Neuron (in vitro differentiated cells): ENCODE results near the gene HOXD10.

ENCODE experiments used
- H2AFZ ChIP-seq: one replicate; pipeline ENCODE4 v1.6.1; 2013; ENCODE audit warnings: low read depth, mild to moderate bottlenecking, inconsistent platforms, low read length, moderate library complexity
- H3K27me3 ChIP-seq: one replicate; pipeline ENCODE4 v1.6.1; 2013; ENCODE audit warnings: low read length; ENCODE audit not compliant: insufficient read depth
- H3K36me3 ChIP-seq: one replicate; pipeline ENCODE4 v1.6.1; 2013; ENCODE audit warnings: low read length; ENCODE audit not compliant: insufficient read depth
- H3K4me1 ChIP-seq: one replicate; pipeline ENCODE4 v1.6.1; 2013; ENCODE audit warnings: low read length; ENCODE audit not compliant: insufficient read depth
- H3K4me3 ChIP-seq: 2 replicates; pipeline ENCODE4 v1.5.1; 2013; ENCODE audit warnings: mild to moderate bottlenecking, low read length, moderate library complexity
- H3K9me3 ChIP-seq: one replicate; pipeline ENCODE4 v1.6.1; 2013; ENCODE audit warnings: low read length

The HOXD10 gene

DNA sequence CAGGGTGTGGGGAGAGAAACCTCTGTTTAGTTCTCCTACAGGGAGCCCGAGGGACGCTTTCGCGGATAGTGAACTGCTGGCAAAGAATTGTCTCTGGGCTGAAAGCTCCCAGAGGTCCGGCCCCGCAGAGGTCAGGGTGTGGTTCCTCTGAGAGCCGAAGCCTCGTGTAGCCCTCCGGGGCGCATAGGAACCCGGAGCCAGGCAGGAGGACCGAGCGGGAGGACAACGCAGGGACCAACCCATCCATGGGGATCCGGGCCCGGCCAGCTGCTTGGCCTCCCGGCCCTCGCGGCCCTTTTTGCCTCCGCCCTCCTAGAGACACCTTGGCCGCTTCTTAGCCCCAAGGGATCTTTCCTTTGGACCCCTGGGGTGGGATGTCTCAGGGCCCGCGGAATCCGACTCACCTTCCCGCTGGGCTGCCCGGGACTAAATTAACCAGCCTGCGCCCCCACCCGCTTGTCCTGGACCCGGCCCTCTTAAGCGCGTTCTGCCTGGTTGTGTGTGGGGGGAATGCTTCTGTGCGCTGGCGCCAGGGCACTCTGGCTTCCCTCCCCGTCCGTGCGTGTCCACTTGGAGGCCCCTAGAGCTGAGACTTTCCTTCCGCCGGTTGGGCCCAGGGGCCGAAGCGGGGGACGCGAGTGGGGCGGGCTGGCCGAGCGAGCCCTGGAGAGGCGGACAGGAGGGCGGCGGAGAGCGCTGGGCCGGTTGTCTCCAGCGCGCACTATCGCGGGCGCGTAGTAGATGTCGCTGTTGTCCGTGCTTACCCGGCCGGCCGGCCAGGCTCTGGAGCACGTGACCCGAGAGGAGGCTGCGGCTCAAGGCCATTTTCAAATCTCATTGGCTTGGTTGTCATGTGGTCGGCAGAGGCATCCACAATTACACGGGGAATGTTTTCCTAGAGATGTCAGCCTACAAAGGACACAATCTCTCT is at the start of gene HOXD10:
Gene HOXD10 (plus strand): TSS at position 896 of the 931 bp plus-strand sequence. CDS start 56 bp downstream, outside the sequence.
- H3K27me3 ChIP-seq = peaks cover 99% of the 10 kb centered on the region
- no peak within 1 kb of the TSS for H2AFZ ChIP-seq
- no peaks in the 10 kb centered on the region for H3K36me3 ChIP-seq
- H3K4me3 ChIP-seq = no peak within 1 kb of the TSS
- H3K4me1 ChIP-seq = no peaks in the 10 kb centered on the region
- H3K9me3 ChIP-seq = peaks cover 12% of the 10 kb centered on the region

DNA sequence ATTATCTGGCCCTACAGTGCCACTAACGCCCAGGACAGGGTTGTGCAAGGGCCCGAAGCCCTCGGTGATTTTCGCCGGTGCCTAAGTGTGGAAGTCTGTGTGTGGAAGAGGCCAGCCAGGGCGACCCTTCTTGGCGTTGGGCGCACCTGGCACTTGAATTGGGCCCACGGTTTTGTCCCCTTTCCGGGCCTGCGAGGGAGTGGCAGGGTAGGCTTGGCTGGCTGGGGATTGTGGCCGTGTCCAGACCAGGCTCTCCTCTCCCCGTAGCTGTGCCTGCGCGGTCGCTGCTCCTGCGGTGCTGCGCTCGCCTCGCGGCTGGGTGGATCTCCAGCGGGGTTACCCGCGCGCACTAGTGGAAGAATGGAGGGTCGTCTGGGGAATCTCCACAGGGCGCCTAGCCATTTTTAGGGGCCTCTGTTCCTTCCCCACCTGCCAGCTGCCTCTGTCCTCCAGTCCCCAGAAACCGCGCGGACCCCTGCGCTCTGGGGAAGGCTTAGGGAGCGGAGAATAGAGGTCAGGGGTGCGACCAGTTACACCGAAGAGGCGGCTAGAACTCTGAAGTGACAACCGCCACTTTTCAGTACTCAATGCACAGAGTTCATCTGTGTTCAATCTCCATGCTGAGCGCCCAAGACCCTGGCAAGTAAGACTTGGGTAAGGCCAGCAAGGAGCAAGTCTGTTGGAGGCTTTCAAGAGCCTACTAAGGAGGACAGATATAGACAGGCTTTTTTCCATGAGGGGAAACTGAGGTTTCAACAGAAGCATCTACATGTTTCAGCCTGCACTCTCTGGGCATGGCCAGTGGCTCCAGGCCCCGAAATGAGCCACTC is 48.8 kb upstream of the HOXD10 start:
- H2AFZ ChIP-seq = no peak overlapping the region
- peaks cover 16% of the 10 kb centered on the region for H3K27me3 ChIP-seq
- H3K36me3 ChIP-seq = no peaks in the 10 kb centered on the region
- no peak overlapping the region for H3K4me3 ChIP-seq
- H3K9me3 ChIP-seq = no peaks in the 10 kb centered on the region
- H3K4me1 ChIP-seq = no peaks in the 10 kb centered on the region

DNA sequence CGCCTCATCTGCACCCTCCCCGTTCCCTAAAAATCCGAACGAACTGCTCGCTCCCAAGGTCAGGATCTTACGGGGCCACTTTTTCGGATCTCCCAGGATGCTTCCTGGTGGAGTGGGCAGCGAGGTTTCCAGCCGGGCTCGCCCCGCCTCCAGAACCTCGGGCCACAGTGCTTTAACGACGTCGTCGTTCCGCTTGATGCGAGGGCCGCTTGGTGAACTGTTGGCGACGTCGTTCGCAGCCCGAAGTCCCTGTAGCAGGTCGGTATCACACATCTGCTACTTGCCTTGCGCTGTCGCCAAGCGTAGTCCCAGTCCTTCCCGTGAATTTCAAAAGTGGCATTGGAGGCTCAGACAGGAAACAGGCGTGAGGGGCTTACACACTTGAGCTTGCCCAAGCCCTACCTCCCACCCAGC is 48.2 kb upstream of the HOXD10 start:
- Histone ChIP-seq H3K4me3 (no peak overlapping the region), H2AFZ (no peak overlapping the region), H3K9me3 (no peaks in the 10 kb centered on the region), H3K27me3 (peaks cover 22% of the 10 kb centered on the region), H3K4me1 (no peaks in the 10 kb centered on the region), H3K36me3 (no peaks in the 10 kb centered on the region)

DNA sequence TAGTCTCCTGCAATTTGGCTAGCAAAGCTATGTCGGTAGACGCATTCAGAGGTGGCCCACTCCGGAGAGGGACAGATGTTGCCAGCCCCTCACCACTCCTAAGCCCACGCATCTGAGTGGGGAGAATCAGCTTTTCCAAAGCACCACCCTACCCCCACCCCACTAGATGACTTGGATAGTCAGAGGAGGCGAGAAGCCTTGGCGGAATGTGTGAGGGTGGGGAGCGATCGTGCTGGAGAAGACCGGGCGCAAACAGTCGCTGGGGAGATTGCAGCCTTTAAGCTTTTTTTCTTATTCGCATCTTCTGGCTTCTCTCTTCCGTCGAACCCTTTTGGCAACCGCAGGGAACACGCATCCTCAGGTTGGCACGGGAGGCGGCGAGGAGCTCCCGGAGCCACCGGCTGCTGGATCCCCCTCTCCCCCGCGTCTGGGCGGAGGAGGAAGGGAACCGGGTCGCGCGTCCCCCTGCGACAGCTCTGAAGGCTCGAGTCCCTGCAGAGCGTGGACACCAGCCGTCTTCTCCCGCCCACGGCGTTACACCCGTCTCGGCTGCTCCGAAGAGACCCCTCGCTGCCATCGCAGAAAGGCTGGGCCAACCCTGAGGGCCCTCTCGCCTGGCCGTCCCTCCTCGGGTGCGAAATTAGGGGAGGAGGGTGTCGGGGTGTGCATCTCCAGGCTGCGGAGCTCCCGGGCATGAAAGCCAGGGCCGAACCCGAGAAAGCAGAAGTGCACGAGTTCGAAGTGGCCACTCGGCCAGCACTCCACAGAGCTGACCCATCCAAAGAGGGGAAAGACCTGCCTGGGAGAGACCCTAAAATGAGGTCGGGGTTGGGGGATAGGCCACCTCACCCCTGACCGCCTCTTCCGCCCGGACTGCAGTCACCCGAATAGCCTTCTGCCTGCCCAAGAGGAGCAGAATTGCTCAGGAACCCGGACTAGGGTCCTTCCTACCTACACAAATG is 45.0 kb upstream of the HOXD10 start:
- Histone ChIP-seq H3K9me3 (no peaks in the 10 kb centered on the region), H3K4me3 (no peak overlapping the region), H3K27me3 (peaks cover 43% of the 10 kb centered on the region), H2AFZ (no peak overlapping the region), H3K4me1 (no peaks in the 10 kb centered on the region), H3K36me3 (no peaks in the 10 kb centered on the region)

DNA sequence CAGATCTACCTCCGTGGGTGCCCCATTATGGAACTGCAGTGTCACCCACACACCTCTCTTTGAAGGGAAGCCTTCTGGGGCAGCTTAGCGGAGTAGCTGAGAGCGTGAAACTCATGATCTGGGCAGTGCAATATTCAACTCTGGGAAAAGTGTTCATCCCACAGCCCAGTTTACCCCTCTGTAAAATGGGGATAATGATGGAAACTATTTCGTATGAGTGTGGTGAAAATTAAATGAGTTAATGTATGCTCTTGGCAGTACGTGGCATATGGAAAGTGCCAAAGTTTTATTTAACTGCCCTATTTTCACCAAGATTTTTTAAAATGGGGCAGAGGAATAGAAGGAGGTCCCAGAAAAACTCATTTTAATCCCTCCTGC is 44.3 kb upstream of the HOXD10 start:
- Histone ChIP-seq H3K4me1 (no peaks in the 10 kb centered on the region), H3K36me3 (no peaks in the 10 kb centered on the region), H3K9me3 (no peaks in the 10 kb centered on the region), H3K27me3 (peaks cover 50% of the 10 kb centered on the region), H2AFZ (no peak overlapping the region), H3K4me3 (no peak overlapping the region)

DNA sequence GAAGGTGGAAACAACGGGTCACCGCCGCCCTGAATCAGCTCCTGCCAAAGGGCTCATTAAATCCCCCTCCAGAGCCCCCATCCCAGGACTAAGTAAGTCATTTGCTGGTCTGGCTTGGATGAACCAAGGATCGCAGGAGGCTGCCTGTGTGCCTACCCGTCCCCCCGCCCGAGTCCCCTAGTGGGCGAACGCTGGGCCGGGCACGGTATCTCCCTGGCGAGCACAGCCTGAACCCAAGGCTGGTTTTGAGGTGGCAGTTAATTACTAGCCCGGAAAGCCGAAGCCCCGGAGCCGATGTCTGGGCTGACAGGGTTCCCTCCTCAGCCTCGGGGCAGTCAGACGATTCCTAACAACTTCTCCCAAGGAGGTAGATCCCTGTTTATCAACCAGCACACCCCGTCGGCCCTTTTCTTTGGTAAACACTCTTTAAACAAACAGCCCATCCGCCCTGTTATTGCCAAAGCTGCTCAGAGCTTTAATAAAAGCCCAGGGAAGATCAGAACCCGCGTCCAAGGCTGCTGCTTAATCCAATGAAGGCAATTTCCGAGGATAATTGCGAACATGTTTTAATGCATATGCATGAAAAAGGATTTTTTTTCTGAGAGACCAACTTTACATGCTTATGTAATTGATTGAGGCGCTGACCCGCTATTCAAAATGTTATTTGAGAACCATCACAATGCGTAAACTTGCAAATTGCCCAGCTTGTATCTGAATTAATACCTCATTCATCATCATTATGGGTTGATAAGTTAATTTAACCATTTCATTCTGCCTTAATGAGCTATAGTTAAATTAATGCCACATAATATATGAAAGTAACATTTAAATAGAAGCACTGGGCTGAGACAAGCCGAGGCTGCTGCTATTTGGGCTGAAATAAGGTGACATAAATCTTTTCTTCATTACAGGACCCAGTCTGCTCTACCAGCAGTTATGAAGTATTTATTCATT is 43.4 kb upstream of the HOXD10 start:
- H3K36me3 ChIP-seq = no peaks in the 10 kb centered on the region
- no peak overlapping the region for H3K4me3 ChIP-seq
- no peaks in the 10 kb centered on the region for H3K4me1 ChIP-seq
- H3K9me3 ChIP-seq = no peaks in the 10 kb centered on the region
- H2AFZ ChIP-seq = no peak overlapping the region
- peaks cover 55% of the 10 kb centered on the region for H3K27me3 ChIP-seq

DNA sequence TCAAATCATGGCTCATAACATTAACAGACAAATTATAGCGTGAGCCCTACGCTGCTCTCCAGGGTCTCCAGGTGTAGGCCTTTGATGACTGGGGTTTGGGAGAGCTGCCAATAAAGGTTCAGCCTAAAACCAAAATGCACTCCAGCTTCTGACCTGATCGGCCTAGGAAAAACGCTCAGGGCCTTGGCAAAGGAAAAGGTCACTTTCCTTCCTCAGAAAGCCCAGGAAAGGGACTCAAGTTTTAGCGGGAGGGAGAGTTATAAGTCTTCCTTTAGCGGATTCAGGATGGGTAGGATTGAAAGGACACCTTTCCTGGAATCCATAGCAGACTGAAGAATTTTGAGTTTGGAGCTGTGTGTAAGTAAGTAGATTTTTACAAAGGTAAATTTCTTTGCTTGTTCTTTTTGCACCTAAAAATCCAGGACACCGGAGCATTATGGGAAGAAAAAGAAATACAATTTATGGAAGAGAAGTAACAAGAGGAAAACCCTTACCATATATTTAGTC is 41.6 kb upstream of the HOXD10 start:
- no peaks in the 10 kb centered on the region for H3K9me3 ChIP-seq
- H2AFZ ChIP-seq = no peak overlapping the region
- no peaks in the 10 kb centered on the region for H3K36me3 ChIP-seq
- no peaks in the 10 kb centered on the region for H3K4me1 ChIP-seq
- H3K27me3 ChIP-seq = peaks cover 72% of the 10 kb centered on the region
- no peak overlapping the region for H3K4me3 ChIP-seq

DNA sequence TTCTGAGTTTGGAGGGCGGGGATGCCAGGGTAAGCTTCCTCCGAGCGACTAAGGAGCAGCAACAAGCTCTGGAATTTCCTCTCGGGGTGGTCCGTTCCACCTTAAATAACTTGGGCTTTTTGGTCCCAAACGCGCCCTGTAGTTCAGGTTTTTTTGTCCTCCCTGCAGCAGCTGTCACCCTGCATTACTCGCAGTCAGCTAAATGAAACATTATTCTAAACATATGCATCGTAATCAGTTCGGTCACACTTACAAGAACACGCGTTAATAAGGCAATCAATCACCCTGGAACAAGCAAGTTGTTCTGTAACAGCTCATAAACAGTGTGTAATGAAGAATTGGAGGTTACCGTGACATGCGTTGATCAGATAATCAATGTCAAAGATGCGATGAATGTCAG is 41.1 kb upstream of the HOXD10 start:
- peaks cover 74% of the 10 kb centered on the region for H3K27me3 ChIP-seq
- H3K4me3 ChIP-seq = peak overlapping the region; percentile 15
- no peaks in the 10 kb centered on the region for H3K9me3 ChIP-seq
- H2AFZ ChIP-seq = no peak overlapping the region
- H3K36me3 ChIP-seq = no peaks in the 10 kb centered on the region
- H3K4me1 ChIP-seq = no peaks in the 10 kb centered on the region

DNA sequence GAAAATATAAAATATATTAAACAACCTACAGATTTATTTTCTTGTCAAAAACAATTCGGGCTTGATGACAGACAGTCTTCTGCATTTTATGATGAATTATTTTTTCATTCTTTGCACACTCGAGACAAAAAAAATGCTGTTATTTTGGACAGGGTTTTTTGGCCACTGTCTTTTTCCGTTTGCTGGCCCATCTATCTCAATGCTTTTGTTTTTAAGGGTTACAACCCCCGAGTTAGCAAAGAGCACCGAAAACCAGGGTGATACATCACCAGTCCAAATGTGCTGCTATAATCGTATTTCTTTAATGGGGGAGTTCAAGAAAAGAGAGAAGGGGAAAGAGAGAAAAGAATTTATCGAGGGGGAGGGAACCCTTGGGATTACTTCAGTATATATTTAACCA is 40.5 kb upstream of the HOXD10 start:
- Histone ChIP-seq H3K36me3 (no peaks in the 10 kb centered on the region), H3K4me1 (no peaks in the 10 kb centered on the region), H3K27me3 (peaks cover 80% of the 10 kb centered on the region), H3K9me3 (no peaks in the 10 kb centered on the region), H3K4me3 (no peak overlapping the region), H2AFZ (no peak overlapping the region)

DNA sequence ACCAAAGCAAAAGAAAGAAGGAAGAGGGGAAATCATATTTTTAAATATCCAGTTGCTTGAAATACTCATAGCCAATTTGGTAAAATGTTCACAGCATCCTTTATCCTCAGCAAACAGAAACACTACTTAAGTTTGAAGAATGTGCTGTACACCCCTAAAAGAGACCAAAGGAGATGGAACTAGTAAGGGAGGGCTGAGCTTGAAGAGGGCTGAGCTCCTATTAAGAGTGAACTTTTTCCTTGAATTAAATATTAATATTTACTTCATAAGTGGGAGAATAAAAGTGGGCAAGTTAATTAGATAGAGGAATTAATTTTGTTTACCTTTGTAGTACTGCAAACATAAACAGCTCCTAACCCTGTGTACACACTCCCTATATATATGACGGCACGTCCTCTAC is 39.8 kb upstream of the HOXD10 start:
- Histone ChIP-seq H3K36me3 (no peaks in the 10 kb centered on the region), H3K4me3 (no peak overlapping the region), H2AFZ (no peak overlapping the region), H3K9me3 (no peaks in the 10 kb centered on the region), H3K27me3 (peaks cover 83% of the 10 kb centered on the region), H3K4me1 (no peaks in the 10 kb centered on the region)

DNA sequence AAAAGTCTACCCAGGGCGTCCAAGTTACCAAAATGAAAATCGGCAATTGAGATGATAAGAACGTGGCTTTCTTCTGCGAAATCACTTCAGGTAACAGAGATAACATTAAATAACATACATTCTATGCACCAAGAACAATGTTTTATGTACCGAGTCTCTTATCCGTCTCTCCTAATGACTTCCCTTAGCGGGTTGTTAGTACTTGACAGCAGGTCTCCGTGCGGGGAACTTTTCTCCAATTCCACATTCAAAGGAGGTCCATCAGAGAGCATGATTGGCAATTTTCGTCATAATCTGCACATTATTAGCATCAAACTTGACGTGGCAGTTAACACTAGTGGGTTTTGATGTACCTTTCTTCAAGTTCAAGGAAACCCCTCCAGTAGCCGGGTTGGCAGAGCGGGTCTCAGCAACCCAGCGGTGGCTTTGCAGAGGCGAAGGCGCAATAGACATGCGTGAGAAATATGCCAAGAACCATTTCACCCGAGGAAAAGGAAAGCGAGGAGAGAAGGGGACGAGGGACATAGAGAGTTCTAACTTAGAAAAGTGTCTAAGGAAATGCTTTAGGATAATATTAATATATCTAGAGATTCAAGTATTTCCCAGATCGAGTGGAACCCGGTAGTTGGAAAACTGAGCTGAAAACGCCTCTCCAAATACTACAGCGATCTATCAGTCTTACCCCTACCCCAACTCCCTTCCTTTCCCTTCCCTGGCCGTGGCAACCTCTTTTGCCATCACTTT is 37.9 kb upstream of the HOXD10 start:
- Histone ChIP-seq H3K36me3 (no peaks in the 10 kb centered on the region), H3K4me1 (no peaks in the 10 kb centered on the region), H2AFZ (no peak overlapping the region), H3K27me3 (peaks cover 90% of the 10 kb centered on the region), H3K9me3 (no peaks in the 10 kb centered on the region), H3K4me3 (no peak overlapping the region)
